Neural progenitor cell (in vitro differentiated cells): ENCODE results near the gene CDH18.

Experiments used
- EZH2 ChIP-seq: fragments of 200-600 bp; sonication (generic); IDR thresholded peaks from 2 replicates; pipeline ENCODE4 v1.6.1; 2017; ENCODE audit warnings: antibody characterized with exemption, mild to moderate bottlenecking, moderate library complexity
- EZH2phosphoT487 ChIP-seq: fragments of 200-600 bp; sonication (generic); IDR thresholded peaks from 2 replicates; pipeline ENCODE4 v1.6.1; 2017; ENCODE audit warnings: antibody characterized with exemption
- TF ChIP-seq, protein P1 (sequence below): fragments of 200-600 bp; sonication (generic); IDR thresholded peaks from 2 replicates; pipeline ENCODE4 v1.5.1; 2017; ENCODE audit warnings: antibody characterized with exemption, mild to moderate bottlenecking

DNA sequence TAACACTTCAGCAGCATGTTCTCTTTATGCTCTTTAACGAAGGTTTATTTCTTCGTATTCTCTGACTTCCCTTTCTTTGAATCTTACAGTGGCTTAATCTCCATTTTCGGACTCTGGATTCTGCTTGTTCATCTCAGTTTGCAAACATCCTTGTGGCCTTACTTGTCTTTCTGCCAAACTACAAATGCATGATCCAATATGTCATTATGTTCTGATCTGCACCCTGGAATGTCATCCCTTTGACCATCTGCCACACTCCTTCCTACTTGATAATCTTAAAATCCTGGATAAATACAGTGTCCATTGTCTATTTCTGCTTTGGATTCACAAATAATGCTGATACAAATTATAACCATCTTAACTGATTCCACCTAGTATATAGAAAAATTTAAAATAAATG lies 499.2 kb downstream of the CDH18 start:
- TF ChIP-seq, protein P1, sequence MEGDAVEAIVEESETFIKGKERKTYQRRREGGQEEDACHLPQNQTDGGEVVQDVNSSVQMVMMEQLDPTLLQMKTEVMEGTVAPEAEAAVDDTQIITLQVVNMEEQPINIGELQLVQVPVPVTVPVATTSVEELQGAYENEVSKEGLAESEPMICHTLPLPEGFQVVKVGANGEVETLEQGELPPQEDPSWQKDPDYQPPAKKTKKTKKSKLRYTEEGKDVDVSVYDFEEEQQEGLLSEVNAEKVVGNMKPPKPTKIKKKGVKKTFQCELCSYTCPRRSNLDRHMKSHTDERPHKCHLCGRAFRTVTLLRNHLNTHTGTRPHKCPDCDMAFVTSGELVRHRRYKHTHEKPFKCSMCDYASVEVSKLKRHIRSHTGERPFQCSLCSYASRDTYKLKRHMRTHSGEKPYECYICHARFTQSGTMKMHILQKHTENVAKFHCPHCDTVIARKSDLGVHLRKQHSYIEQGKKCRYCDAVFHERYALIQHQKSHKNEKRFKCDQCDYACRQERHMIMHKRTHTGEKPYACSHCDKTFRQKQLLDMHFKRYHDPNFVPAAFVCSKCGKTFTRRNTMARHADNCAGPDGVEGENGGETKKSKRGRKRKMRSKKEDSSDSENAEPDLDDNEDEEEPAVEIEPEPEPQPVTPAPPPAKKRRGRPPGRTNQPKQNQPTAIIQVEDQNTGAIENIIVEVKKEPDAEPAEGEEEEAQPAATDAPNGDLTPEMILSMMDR, result no peak
- no peak for TF ChIP-seq EZH2
- no peak for TF ChIP-seq EZH2phosphoT487
